Measurements from ENCODE around the gene HRAS.
"Not testable (repeated sequence)": the region's sequence is repeated elsewhere in the genome, so short reads cannot be mapped to it uniquely, and the experiment has no call there.

DNA sequence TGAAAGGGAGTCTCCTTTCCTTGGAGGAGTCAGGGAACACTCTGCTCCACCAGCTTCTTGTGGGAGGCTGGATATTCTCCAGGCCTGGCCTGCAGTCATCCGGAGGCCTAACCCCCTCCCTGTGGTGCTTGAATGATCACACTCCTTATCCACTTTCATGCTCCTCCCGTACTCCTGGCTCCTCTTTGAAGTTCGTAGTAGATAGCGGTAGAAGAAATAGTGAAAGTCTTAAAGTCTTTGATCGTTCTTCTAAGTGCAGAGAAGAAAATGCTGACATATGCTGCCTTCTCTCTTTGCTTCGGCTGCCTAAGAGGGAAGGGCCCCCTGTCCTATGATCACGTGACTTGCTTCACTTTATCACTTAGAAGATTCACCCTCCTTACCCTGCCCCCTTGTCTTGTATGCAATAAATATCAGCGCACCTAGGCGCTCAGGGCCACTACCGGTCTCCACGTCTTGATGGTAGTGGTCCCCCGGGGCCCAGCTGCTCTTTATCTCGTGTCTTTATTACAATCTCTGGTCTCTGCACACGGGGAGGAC is 38.7 kb upstream of the HRAS start:
- not testable (repeated sequence) for TF ChIP-seq EZH2phosphoT487, CTCF, EZH2 (IDR thresholded peaks at IDR 0.05)

Measured in neural progenitor cell (in vitro differentiated cells).